LNCaP clone FGC (cell line): ENCODE data around the gene CLCA2.

Experiments used
- DNase-seq: peaks from one replicate; pipeline ENCODE4 v3.0.0-alpha.2; 2011; ENCODE audit warnings: low read depth
- H3K4me3 ChIP-seq: 2 replicates; pipeline ENCODE4 v1.5.1; 2011; ENCODE audit warnings: mild to moderate bottlenecking, low read depth, low read length, control low read depth
- TF ChIP-seq, protein P1 (sequence below): IDR thresholded peaks from 2 replicates; pipeline ENCODE4 v1.5.1; 2012; ENCODE audit warnings: mild to moderate bottlenecking; ENCODE audit not compliant: control insufficient read depth, insufficient read depth; ENCODE audit errors: extremely low read depth

The CLCA2 gene

DNA sequence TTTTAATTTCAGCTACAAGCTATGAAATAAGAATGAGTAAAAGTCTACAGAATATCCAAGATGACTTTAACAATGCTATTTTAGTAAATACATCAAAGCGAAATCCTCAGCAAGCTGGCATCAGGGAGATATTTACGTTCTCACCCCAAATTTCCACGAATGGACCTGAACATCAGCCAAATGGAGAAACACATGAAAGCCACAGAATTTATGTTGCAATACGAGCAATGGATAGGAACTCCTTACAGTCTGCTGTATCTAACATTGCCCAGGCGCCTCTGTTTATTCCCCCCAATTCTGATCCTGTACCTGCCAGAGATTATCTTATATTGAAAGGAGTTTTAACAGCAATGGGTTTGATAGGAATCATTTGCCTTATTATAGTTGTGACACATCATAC, 31.1 kb downstream of the CLCA2 start:
- no peak overlapping the region for H3K4me3 ChIP-seq
- DNase-seq = no peak
- TF ChIP-seq, protein P1, sequence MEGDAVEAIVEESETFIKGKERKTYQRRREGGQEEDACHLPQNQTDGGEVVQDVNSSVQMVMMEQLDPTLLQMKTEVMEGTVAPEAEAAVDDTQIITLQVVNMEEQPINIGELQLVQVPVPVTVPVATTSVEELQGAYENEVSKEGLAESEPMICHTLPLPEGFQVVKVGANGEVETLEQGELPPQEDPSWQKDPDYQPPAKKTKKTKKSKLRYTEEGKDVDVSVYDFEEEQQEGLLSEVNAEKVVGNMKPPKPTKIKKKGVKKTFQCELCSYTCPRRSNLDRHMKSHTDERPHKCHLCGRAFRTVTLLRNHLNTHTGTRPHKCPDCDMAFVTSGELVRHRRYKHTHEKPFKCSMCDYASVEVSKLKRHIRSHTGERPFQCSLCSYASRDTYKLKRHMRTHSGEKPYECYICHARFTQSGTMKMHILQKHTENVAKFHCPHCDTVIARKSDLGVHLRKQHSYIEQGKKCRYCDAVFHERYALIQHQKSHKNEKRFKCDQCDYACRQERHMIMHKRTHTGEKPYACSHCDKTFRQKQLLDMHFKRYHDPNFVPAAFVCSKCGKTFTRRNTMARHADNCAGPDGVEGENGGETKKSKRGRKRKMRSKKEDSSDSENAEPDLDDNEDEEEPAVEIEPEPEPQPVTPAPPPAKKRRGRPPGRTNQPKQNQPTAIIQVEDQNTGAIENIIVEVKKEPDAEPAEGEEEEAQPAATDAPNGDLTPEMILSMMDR = no peak

DNA sequence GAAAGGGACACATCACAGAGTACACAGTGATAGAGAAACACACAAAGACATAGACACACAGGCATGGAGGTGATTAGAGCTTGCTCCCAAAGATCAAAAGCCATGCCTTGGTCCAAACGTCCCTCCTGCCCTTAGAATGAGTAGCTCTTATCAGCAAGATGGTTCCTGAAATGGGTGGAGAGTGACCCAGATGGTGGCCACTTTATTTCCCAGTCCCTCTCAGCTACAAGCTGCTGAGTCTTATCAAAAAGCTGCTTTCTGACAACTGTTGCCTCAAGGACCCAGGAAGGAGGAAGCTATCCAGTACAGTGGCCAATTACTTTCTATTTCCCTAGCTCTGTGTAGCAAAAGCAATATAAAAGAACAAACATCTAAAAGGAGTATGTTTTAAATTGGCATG, 37.0 kb downstream of the CLCA2 start:
- no peak for DNase-seq

DNA sequence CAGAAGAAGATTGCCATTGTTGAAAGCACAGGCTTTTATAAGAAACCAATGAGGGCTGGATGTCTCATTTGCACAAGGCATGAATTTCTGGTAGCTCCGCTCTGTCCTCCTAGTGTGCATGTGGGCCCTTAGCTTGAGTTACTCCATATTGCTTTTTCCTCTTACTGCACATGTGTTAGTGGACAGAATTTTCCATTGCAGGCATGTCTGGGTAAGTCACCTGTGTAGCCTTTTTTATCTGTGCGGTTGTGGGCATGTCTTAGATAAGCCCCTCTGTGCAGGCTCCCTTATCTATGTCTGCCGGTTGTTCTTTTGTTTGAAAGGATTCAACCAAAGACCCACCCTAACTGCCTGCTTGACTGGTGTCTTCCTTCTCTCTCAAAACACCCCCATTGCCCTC, 37.5 kb downstream of the CLCA2 start:
- no peak overlapping the region for H3K4me3 ChIP-seq
- DNase-seq = no peak
- TF ChIP-seq, protein P1 = no peak

More for the DNA sequence above, 37.0 kb downstream of the CLCA2 start:
- no peak overlapping the region for H3K4me3 ChIP-seq
- TF ChIP-seq, protein P1 = no peak

DNA sequence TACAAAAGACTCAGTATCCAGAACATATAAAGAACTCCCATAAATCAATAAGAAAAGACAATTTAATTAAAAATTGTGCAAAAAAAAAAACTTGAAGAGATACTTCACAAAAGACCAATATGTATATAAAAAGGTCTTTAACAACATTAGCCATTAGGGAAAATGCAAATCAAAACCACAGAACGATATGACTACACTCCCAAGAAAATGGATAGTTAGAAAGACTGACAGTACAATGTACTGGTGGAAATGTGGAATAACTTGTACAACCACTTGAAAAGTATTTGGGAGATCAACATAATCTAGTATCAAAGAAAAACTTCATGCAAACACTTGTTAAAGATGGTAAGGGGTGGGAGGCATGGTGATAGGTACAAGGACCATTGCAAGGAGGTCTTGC, 40.8 kb downstream of the CLCA2 start:
- DNase-seq = no peak
- no peak overlapping the region for H3K4me3 ChIP-seq
- TF ChIP-seq, protein P1 = no peak

DNA sequence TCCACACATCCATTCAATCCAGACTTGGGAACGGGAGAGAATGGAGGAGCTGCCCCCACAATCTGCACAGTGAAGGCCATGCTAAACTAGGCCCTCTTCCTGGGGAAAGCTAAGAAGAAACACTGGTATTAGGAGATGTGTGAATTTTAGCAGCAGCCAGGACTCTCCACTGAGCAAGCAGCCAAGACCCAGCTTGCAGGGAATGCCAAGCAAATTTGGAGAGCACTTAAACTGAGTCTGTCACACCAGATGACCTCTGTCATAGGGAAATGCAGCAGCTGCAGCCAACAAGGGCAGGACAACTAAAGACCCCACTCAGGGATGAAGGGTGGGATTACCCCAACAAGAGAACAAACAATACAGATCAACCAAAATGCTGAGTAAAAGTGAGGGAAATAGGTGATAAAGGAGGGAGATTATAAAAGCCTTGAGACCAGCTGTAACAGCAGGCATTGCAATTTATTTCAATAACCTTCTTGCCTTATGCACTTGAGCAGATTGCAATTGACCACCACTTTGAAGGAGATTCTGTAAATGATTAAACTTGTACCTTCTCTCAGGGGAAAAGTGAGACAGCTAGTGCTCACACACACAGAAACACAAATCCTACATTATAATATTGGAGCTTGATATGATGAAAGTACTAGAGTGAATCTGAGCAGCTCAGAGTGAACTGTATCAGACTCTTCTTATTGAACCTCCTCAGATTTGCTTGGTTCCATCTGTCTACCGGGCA, 42.3 kb downstream of the CLCA2 start:
- no peak overlapping the region for H3K4me3 ChIP-seq
- DNase-seq = no peak
- TF ChIP-seq, protein P1 = no peak

DNA sequence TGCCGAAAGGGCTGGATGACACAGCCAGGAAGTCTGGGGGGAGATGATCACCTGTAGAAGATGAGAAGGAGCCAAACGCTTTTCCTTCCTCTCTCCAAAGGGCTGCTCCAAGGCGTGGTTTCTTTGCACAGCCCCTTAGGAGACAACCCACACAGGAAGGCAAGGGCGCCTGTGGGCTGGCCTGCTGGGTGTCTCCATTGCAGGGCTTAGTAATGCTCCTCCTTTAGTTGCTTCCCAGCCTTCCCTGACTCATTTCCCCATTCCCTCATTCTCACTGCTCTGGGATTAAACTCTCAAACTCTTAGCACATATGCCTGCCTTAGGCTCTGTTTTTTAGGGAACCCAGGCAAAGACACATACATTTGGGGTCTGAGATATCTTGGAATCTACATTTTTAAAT, 43.0 kb downstream of the CLCA2 start:
- no peak overlapping the region for H3K4me3 ChIP-seq
- no peak for DNase-seq
- TF ChIP-seq, protein P1 = no peak

DNA sequence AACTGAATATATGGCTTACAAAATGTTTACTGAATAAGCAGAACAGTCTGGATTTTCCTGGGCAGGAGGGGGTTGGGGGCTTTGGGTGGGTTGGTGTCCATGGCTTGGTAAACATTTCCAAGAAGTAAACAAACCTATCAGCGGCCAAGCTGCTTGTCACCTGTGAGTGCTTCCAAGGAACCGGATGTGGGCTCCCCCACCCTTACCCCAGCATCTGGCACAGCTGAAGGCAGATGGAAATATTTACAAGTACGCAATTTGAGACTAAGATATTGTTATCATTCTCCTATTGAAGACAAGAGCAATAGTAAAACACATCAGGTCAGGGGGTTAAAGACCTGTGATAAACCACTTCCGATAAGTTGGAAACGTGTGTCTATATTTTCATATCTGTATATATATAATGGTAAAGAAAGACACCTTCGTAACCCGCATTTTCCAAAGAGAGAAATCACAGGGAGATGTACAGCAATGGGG, 44.6 kb downstream of the CLCA2 start, which contains the start of gene CLCA1:
Gene CLCA1 (plus strand): TSS at position 427 of the 477 bp plus-strand sequence. CDS start 45 bp downstream, at position 472.
- no peak within 1 kb of the TSS for H3K4me3 ChIP-seq
- TF ChIP-seq, protein P1 = no peak
- DNase-seq = no peak
